Spinal cord (tissue), 10 donors: Measurements from ENCODE around the gene ASTN2. TPM values are rescaled to one million over a fixed set of nuclear protein-coding genes. Genes with fewer than 3 reads are reported as not detected.

Experiments
- DNase-seq, 6 donors: peaks; one replicate each; pipeline versions ENCODE4 v3.0.0 to v3.0.0-alpha.2; 2013 to 2015; ENCODE audit warnings: low spot score in 6 of 6, low read depth in 4 of 6
- H3K27ac ChIP-seq: one replicate; pipeline ENCODE4 v1.5.1; 2013; ENCODE audit warnings: low read depth, low read length, control low read depth
- H3K27me3 ChIP-seq: one replicate; pipeline ENCODE4 v1.6.1; 2013; ENCODE audit warnings: low read length; ENCODE audit not compliant: control insufficient read depth, insufficient read depth
- H3K36me3 ChIP-seq: one replicate; pipeline ENCODE4 v1.6.1; 2013; ENCODE audit warnings: low read length; ENCODE audit not compliant: control insufficient read depth, insufficient read depth
- H3K4me1 ChIP-seq: one replicate; pipeline ENCODE4 v1.6.1; 2013; ENCODE audit warnings: low read length; ENCODE audit not compliant: control insufficient read depth, insufficient read depth
- H3K4me3 ChIP-seq: one replicate; pipeline ENCODE4 v1.5.1; 2013; ENCODE audit warnings: low read depth, low read length, control low read depth
- H3K9me3 ChIP-seq: one replicate; pipeline ENCODE4 v1.6.1; 2013; ENCODE audit warnings: low read length; ENCODE audit not compliant: control insufficient read depth, insufficient read depth
- WGBS: methylation state at CpG from one replicate; pipeline ENCODE4 v1.1.5; 2013; ENCODE audit warnings: missing lambda C conversion rate; ENCODE audit not compliant: insufficient coverage; 5-methylcytosine and 5-hydroxymethylcytosine counted together
- polyA plus RNA-seq, 2 donors: library from polyadenylated mRNA; unstranded; fragments of 120-200 nt; gene quantifications; one replicate each; pipeline ENCODE4 v1.2.1, GENCODE V29; 2013; ENCODE audit not compliant: insufficient read length in 2 of 2
- total RNA-seq, 2 donors: library from RNA; depleted of rRNA in 1 of 2; stranded (reverse); fragments of 120-200 nt in 1 of 2; fragments of >200 nt in 1 of 2; gene quantifications; one replicate each; pipeline versions ENCODE4 v1.2.3 to v1.2.4, GENCODE V29; 2013 to 2014
- donor health status: healthy.

The ASTN2 gene
- total and polyA plus RNA-seq, 4 donors: 35.8 to 48.8 (median 41.4) TPM

- H3K4me1 ChIP-seq: no peaks in the 10 kb centered on the region
- H3K27ac ChIP-seq: no peak overlapping the region
- no peaks in the 10 kb centered on the region for H3K9me3 ChIP-seq
- no peaks in the 10 kb centered on the region for H3K36me3 ChIP-seq
- H3K27me3 ChIP-seq: no peaks in the 10 kb centered on the region
- DNase-seq: no peak
- H3K4me3 ChIP-seq: no peak overlapping the region
Observed at GRCh38 chr9:116639251-116639741, 775.6 kb downstream of the ASTN2 start.

DNA sequence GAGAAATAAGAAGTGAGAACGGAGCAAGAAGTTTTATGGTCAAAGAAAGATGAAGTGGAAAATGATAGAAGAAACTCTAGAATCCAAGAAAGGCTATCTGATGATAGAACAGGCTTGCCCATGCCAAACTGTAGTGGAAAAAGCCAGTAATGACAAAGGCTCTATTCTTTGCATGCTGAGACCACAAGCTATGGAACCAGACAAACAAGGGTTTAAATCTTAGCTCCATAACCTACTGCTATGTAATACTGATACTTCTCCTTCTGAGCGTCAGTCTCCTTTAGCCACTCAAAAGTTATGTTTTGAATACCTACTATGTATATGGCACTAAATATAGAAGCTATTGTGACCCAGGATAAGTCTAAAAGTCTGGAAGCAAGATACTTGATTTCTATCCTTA lies 778.9 kb downstream of the ASTN2 start:
- Histone ChIP-seq H3K27ac (no peak overlapping the region), H3K4me3 (no peak overlapping the region), H3K36me3 (no peaks in the 10 kb centered on the region), H3K27me3 (no peaks in the 10 kb centered on the region), H3K4me1 (no peaks in the 10 kb centered on the region), H3K9me3 (no peaks in the 10 kb centered on the region)
- WGBS: 73% methylated on average over 1 of the region's 2 CpGs
- no peak for DNase-seq

- Histone ChIP-seq H3K27me3 (no peaks in the 10 kb centered on the region), H3K27ac (no peak overlapping the region), H3K36me3 (no peaks in the 10 kb centered on the region), H3K4me1 (no peaks in the 10 kb centered on the region), H3K9me3 (no peaks in the 10 kb centered on the region), H3K4me3 (no peak overlapping the region)
- WGBS: 100% methylated on average over 2 of the region's 6 CpGs
- no peak for DNase-seq
Observed at GRCh38 chr9:116632990-116633838, 781.6 kb downstream of the ASTN2 start.

DNA sequence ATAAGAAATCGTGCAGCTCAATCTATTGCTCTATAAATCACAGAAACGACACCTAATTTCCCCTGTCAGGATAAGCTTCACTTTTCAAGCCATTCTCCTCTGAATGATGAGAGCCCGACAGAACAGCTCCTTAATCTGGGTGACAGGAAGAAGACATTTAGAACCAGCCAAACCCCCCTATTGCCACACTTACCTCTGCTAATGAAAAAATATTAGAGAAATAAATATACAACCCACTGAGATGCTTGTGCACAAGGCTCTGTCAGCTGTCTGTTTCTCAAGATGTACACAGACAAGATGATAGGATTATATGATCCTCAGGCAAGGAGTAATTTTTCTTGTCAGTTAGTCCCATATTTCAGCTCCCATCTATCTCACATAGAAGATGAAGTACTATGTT lies 785.2 kb downstream of the ASTN2 start:
- DNase-seq: peak in 1 of 6 donors; percentile 83
- no peaks in the 10 kb centered on the region for H3K4me1 ChIP-seq
- no CpG with 5 or more reads among the region's 3 CpGs for WGBS

DNA sequence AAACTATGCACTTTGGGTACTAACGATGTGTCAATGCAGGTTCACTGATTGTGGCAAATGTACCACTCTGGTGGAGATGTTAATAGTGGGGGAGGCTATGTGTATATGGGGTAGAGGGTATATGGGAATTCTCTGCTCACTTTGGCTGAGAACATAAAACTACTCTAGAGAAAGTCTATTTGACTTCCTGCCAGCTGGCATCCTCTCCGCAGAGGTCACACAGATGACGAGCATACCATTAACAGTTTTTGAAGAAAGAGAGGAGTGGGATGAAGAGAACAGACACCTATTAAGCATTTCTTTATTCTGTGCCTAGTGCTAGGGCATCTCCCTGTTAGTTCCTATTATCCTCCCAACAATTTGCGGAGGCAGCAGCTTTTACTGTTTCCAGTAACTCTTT lies 786.1 kb downstream of the ASTN2 start:
- no CpG with 5 or more reads among the region's 4 CpGs for WGBS
- peak in 2 of 6 donors; percentile 27 to 73 for DNase-seq
- H3K4me3 ChIP-seq: no peak overlapping the region
- no peaks in the 10 kb centered on the region for H3K36me3 ChIP-seq
- H3K27ac ChIP-seq: no peak overlapping the region
- H3K4me1 ChIP-seq: no peaks in the 10 kb centered on the region
- no peaks in the 10 kb centered on the region for H3K27me3 ChIP-seq
- H3K9me3 ChIP-seq: no peaks in the 10 kb centered on the region

More for the DNA sequence above, 785.2 kb downstream of the ASTN2 start:
- no peak overlapping the region for H3K27ac ChIP-seq
- H3K4me3 ChIP-seq: no peak overlapping the region
- no peaks in the 10 kb centered on the region for H3K36me3 ChIP-seq
- no peaks in the 10 kb centered on the region for H3K27me3 ChIP-seq
- no peaks in the 10 kb centered on the region for H3K9me3 ChIP-seq

DNA sequence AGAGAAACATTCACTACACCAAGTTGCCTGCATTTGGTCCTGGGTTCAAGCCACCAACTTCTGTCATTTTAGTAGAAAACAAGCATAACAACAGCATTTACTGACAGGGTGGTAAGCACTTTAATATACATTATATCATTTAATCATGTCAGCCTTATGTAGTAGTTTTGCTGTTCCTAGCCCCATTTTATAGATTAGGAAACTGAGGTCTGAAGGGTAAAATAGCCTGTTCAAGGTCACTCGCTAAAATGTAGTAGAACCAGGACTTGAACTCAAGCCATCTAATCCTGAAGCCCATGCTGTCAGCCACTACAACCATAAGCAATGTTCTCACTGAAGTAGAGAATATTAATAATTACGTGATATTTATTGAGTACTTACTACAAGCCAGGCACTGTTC lies 787.4 kb downstream of the ASTN2 start:
- no peaks in the 10 kb centered on the region for H3K4me1 ChIP-seq
- H3K9me3 ChIP-seq: no peaks in the 10 kb centered on the region
- no CpG with 5 or more reads among the region's 2 CpGs for WGBS
- no peaks in the 10 kb centered on the region for H3K36me3 ChIP-seq
- no peak for DNase-seq
- no peak overlapping the region for H3K4me3 ChIP-seq
- H3K27ac ChIP-seq: no peak overlapping the region
- no peaks in the 10 kb centered on the region for H3K27me3 ChIP-seq

DNA sequence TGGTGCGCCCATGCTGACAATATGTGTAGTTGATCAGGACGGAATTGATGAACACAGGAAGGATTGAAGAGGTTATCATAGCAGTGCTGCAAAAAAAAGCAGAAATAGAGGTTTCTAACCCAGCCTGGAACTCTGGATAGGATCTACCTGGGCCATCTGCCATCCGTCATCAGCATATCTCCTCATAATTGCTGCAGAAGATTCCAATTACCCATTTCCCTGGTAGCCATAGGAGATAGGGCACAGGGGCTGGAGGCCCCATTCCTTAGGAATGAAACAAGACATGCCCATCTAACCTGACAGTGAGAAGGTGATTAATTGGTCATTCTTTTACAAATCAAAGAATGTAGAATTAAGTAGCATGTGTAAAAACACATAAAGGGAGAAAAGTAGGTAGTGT lies 788.1 kb downstream of the ASTN2 start:
- no peak overlapping the region for H3K4me3 ChIP-seq
- H3K9me3 ChIP-seq: no peaks in the 10 kb centered on the region
- no peaks in the 10 kb centered on the region for H3K27me3 ChIP-seq
- no peaks in the 10 kb centered on the region for H3K36me3 ChIP-seq
- H3K4me1 ChIP-seq: no peaks in the 10 kb centered on the region
- WGBS: 100% methylated on average over 2 of the region's 3 CpGs
- no peak overlapping the region for H3K27ac ChIP-seq
- DNase-seq: no peak

- Histone ChIP-seq H3K27me3 (no peaks in the 10 kb centered on the region), H3K4me1 (no peaks in the 10 kb centered on the region), H3K27ac (no peak overlapping the region), H3K36me3 (no peaks in the 10 kb centered on the region), H3K9me3 (no peaks in the 10 kb centered on the region), H3K4me3 (no peak overlapping the region)
- no peak for DNase-seq
- WGBS: 90% methylated on average over 4 of the region's 4 CpGs
Observed at GRCh38 chr9:116623715-116624114, 791.1 kb downstream of the ASTN2 start.

- no peaks in the 10 kb centered on the region for H3K27me3 ChIP-seq
- no peaks in the 10 kb centered on the region for H3K36me3 ChIP-seq
- H3K9me3 ChIP-seq: no peaks in the 10 kb centered on the region
- WGBS: 67% methylated on average over 2 of the region's 3 CpGs
- no peak overlapping the region for H3K4me3 ChIP-seq
- H3K27ac ChIP-seq: no peak overlapping the region
- no peaks in the 10 kb centered on the region for H3K4me1 ChIP-seq
- DNase-seq: no peak
Observed at GRCh38 chr9:116617389-116617788, 797.5 kb downstream of the ASTN2 start.

DNA sequence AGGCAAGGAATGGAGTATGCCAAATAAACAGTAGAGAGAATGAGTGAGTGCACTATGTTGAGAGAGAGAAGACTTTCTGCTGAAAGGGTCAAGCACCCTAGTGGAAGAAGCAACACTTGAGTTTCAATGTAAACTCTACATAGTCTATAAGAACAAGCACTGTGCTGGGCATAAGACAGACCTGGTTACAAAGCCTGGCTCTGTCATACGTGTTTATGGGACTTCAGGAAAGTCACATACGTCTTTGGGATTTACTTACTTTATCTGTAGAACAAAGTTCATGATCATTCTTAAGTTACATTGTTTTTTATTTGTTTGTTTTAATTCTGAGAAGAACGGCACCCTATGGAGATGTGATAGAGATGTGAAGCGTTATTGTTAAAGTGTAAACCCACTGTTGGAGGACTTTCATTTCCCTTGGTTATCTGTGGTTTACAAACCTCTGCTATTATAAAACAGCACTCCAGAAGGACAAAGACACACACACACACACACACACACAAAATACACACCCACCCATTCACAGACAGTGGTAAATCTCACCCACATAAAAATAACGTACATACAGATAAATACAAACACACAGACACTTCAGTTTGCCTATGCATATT lies 798.4 kb downstream of the ASTN2 start:
- no peaks in the 10 kb centered on the region for H3K36me3 ChIP-seq
- no peaks in the 10 kb centered on the region for H3K4me1 ChIP-seq
- 90% methylated on average over 1 of the region's 5 CpGs for WGBS
- no peak for DNase-seq
- no peaks in the 10 kb centered on the region for H3K9me3 ChIP-seq
- H3K27ac ChIP-seq: no peak overlapping the region
- H3K27me3 ChIP-seq: no peaks in the 10 kb centered on the region
- H3K4me3 ChIP-seq: no peak overlapping the region
